Stomach (tissue), 9 donors: ENCODE results near the gene SLIT1. TPM values are rescaled to one million over a fixed set of nuclear protein-coding genes. Genes with fewer than 3 reads are reported as not detected.

Source experiments
- DNase-seq, 2 donors: peaks; one replicate each; pipeline versions ENCODE4 v3.0.0 to v3.0.0-alpha.2; 2013 to 2019
- H3K27ac ChIP-seq, 5 donors: fragments of 200-600 bp in 4 of 5; sonication (generic) in 4 of 5; one replicate each; pipeline ENCODE4 v1.5.1; 2013 to 2019; ENCODE audit warnings: mild to moderate bottlenecking in 1 of 5, moderate library complexity in 1 of 5
- H3K27me3 ChIP-seq, 3 donors: fragments of 200-600 bp; sonication (generic); one replicate each; pipeline ENCODE4 v1.5.1; 2017 to 2019; ENCODE audit warnings: mixed run types in 1 of 3
- H3K36me3 ChIP-seq, 4 donors: fragments of 200-600 bp; sonication (generic); 1 replicate in 3 of 4; 2 replicates in 1 of 4; pipeline ENCODE4 v1.5.1; 2016 to 2019
- H3K4me1 ChIP-seq, 4 donors: fragments of 200-600 bp; sonication (generic); one replicate each; pipeline ENCODE4 v1.5.1; 2016 to 2019
- H3K4me3 ChIP-seq, 4 donors: fragments of 200-600 bp; sonication (generic) in 3 of 4; one replicate each; pipeline ENCODE4 v1.5.1; 2016 to 2019; ENCODE audit warnings: mild to moderate bottlenecking in 1 of 4
- H3K9me3 ChIP-seq, 4 donors: fragments of 200-600 bp; sonication (generic); one replicate each; pipeline ENCODE4 v1.5.1; 2016 to 2019
- CTCF ChIP-seq, 7 experiments: fragments of 450-650 bp in 4 of 7; fragments of 200-600 bp in 3 of 7; sonication (generic) in 3 of 7; IDR thresholded peaks; one replicate each; pipeline ENCODE4 v1.5.1; 2016 to 2019; ENCODE audit warnings: antibody characterized with exemption in 7 of 7, control low read depth in 2 of 7, mild to moderate bottlenecking in 1 of 7
- EP300 ChIP-seq: sonication (generic); formaldehyde crosslinking; IDR thresholded peaks from one replicate; pipeline ENCODE4 v1.6.1; 2017; ENCODE audit warnings: antibody characterized with exemption
- POLR2A ChIP-seq, 4 donors: fragments of 450-650 bp; IDR thresholded peaks; one replicate each; pipeline ENCODE4 v1.6.1; 2016; ENCODE audit warnings: antibody characterized with exemption in 4 of 4, control low read depth in 2 of 4, mild to moderate bottlenecking in 1 of 4, moderate library complexity in 1 of 4
- POLR2AphosphoS5 ChIP-seq, 3 donors: sonication (generic); formaldehyde crosslinking; IDR thresholded peaks; one replicate each; pipeline ENCODE4 v1.6.1; 2016; ENCODE audit warnings: antibody characterized with exemption in 3 of 3
- WGBS, 5 donors: extraction: QIAGEN DNeasy Blood & Tissue Kit in 3 of 5; methylation state at CpG; one replicate each; pipeline versions ENCODE4 v1.1.5 to v1.1.7; 2013 to 2018; 5-methylcytosine and 5-hydroxymethylcytosine counted together
- intact Hi-C: fragments of 100-400 bp; cut with DNase I; formaldehyde crosslinking; loops from one replicate; pipeline ENCODE4 v1.15.1; 2023; ENCODE audit warnings: low total_unique reads
- polyA plus RNA-seq, 3 donors: library from polyadenylated mRNA; stranded (reverse); fragments of 200-250 nt; gene quantifications; one replicate each; pipeline ENCODE4 v1.2.3, GENCODE V29; 2013
- total RNA-seq, 5 donors: library from RNA; depleted of rRNA; stranded (reverse); fragments of >200 nt; gene quantifications; one replicate each; pipeline versions ENCODE4 v1.1.0 to v1.2.3, GENCODE V29; 2014 to 2016
- donor health status: healthy with polysubstance abuse.
- donor health status: Bipolar disorder and iron deficiency.
- donor health status: healthy.

Gene SLIT1
- total and polyA plus RNA-seq, 8 donors: under 0.01 to 6.1 (median 0.44) TPM

GRCh38 chr10:96967847-96968246 is 217.9 kb downstream of the SLIT1 start:
- Histone ChIP-seq H3K27me3 (no peaks in the 10 kb centered on the region), H3K27ac (no peak overlapping the region), H3K4me3 (no peak overlapping the region), H3K4me1 (no peaks in the 10 kb centered on the region), H3K9me3 (no peaks in the 10 kb centered on the region), H3K36me3 (no peaks in the 10 kb centered on the region)
- no peak for TF ChIP-seq CTCF (IDR thresholded peaks at IDR 0.05)
- no peak for TF ChIP-seq EP300
- TF ChIP-seq POLR2AphosphoS5 (IDR thresholded peaks at IDR 0.05): no peak
- TF ChIP-seq POLR2A (IDR thresholded peaks at IDR 0.05): no peak
- intact Hi-C loops: no loop called here
- no peak for DNase-seq

GRCh38 chr10:96964131-96964530 is 221.6 kb downstream of the SLIT1 start:
- WGBS, 5 donors: 95 to 100% (median 98%) methylated on average over 2 of the region's 2 CpGs
- peaks cover 0 to 15% (median 0%) of the 10 kb centered on the region in 4 donors for H3K4me1 ChIP-seq
- intact Hi-C loops: no loop called here
- no peak overlapping the region for H3K27ac ChIP-seq
- H3K9me3 ChIP-seq: no peaks in the 10 kb centered on the region
- H3K36me3 ChIP-seq: peaks cover 0 to 3% (median 0%) of the 10 kb centered on the region in 4 donors
- no peak overlapping the region for H3K4me3 ChIP-seq
- H3K27me3 ChIP-seq: no peaks in the 10 kb centered on the region
- no peak for TF ChIP-seq CTCF (IDR thresholded peaks at IDR 0.05)
- no peak for TF ChIP-seq POLR2AphosphoS5 (IDR thresholded peaks at IDR 0.05)
- no peak for TF ChIP-seq POLR2A (IDR thresholded peaks at IDR 0.05)
- no peak for TF ChIP-seq EP300
- DNase-seq: no peak

GRCh38 chr10:96960872-96961271 is 224.9 kb downstream of the SLIT1 start:
- Histone ChIP-seq H3K36me3 (peaks cover 0 to 18% (median 10%) of the 10 kb centered on the region in 4 donors), H3K4me3 (no peak overlapping the region), H3K9me3 (no peaks in the 10 kb centered on the region), H3K27ac (no peak overlapping the region), H3K27me3 (no peaks in the 10 kb centered on the region), H3K4me1 (peaks cover 0 to 16% (median 6%) of the 10 kb centered on the region in 4 donors)
- intact Hi-C loops: no loop called here
- DNase-seq: no peak
- TF ChIP-seq EP300 (no peak), POLR2AphosphoS5 (IDR thresholded peaks at IDR 0.05) (no peak), POLR2A (IDR thresholded peaks at IDR 0.05) (no peak), CTCF (IDR thresholded peaks at IDR 0.05) (no peak)
- 84 to 94% (median 93%) methylated on average over 2 of the region's 2 CpGs for WGBS, 5 donors

- Histone ChIP-seq H3K9me3 (no peaks in the 10 kb centered on the region), H3K27me3 (no peaks in the 10 kb centered on the region), H3K4me1 (peaks cover 0 to 16% (median 6%) of the 10 kb centered on the region in 4 donors), H3K36me3 (peaks cover 6 to 30% (median 21%) of the 10 kb centered on the region in 4 donors), H3K27ac (no peak overlapping the region), H3K4me3 (no peak overlapping the region)
- intact Hi-C loops: no loop called here
- 23 to 53% (median 42%) methylated on average over 1 of the region's 1 CpG for WGBS, 5 donors
- TF ChIP-seq POLR2AphosphoS5 (IDR thresholded peaks at IDR 0.05) (no peak), CTCF (IDR thresholded peaks at IDR 0.05) (no peak), POLR2A (IDR thresholded peaks at IDR 0.05) (no peak), EP300 (no peak)
- DNase-seq: peak in 1 of 2 donors; percentile 14
Observed at GRCh38 chr10:96959733-96960132, 226.0 kb downstream of the SLIT1 start.
